HEK293T (cell line): ENCODE data around the gene PTPRM.

Experiments
- CTCF ChIA-PET: fragments of 350-600 bp; formaldehyde crosslinking; extraction: SDS; loops from one replicate; lab custom pipeline; 2021; ENCODE audit warnings: antibody characterized with exemption, inconsistent platforms; lab: Yijun Ruan, JAX
- POLR2A ChIA-PET: fragments of 350-600 bp; formaldehyde crosslinking; extraction: SDS; loops from one replicate; lab custom pipeline; 2020; ENCODE audit warnings: antibody characterized with exemption, inconsistent platforms; lab: Yijun Ruan, JAX
- DNase-seq: peaks from one replicate; pipeline ENCODE4 v3.0.0; 2012; ENCODE audit warnings: mixed read lengths; ENCODE audit errors: extremely low spot score
- ARNT ChIP-seq: fragments of 450-650 bp; IDR thresholded peaks from 2 replicates; pipeline ENCODE4 v1.6.1; 2017; ENCODE audit warnings: mild to moderate bottlenecking
- BHLHE40 ChIP-seq: fragments of 450-650 bp; IDR thresholded peaks from 2 replicates; pipeline ENCODE4 v1.6.1; 2016; ENCODE audit warnings: mild to moderate bottlenecking, moderate library complexity, borderline replicate concordance
- CTBP1 ChIP-seq: fragments of 450-650 bp; IDR thresholded peaks from 2 replicates; pipeline ENCODE4 v1.6.1; 2016; ENCODE audit warnings: borderline replicate concordance
- ELF4 ChIP-seq: fragments of 450-650 bp; IDR thresholded peaks from 2 replicates; pipeline ENCODE4 v1.6.1; 2017; ENCODE audit warnings: antibody characterized with exemption
- FOXA1 ChIP-seq: fragments of 450-650 bp; IDR thresholded peaks from 2 replicates; pipeline ENCODE4 v1.6.1; 2016; ENCODE audit warnings: mild to moderate bottlenecking
- FOXK2 ChIP-seq: fragments of 450-650 bp; IDR thresholded peaks from 2 replicates; pipeline ENCODE4 v1.6.1; 2016; ENCODE audit warnings: mild to moderate bottlenecking
- FOXM1 ChIP-seq: fragments of 450-650 bp; IDR thresholded peaks from 2 replicates; pipeline ENCODE4 v1.6.1; 2017; ENCODE audit warnings: mild to moderate bottlenecking, borderline replicate concordance
- HDGF ChIP-seq: fragments of 450-650 bp; IDR thresholded peaks from 2 replicates; pipeline ENCODE4 v1.6.1; 2017; ENCODE audit warnings: antibody characterized with exemption, borderline replicate concordance
- L3MBTL2 ChIP-seq: fragments of 450-650 bp; conservative IDR thresholded peaks from 2 replicates; pipeline ENCODE4 v1.6.1; 2016; ENCODE audit warnings: mild to moderate bottlenecking
- LEF1 ChIP-seq: fragments of 450-650 bp; IDR thresholded peaks from 2 replicates; pipeline ENCODE4 v1.6.1; 2017; ENCODE audit warnings: mild to moderate bottlenecking, borderline replicate concordance
- NFRKB ChIP-seq: fragments of 450-650 bp; IDR thresholded peaks from 2 replicates; pipeline ENCODE4 v1.6.1; 2016; ENCODE audit warnings: mild to moderate bottlenecking, moderate library complexity
- PKNOX1 ChIP-seq: fragments of 450-650 bp; IDR thresholded peaks from 2 replicates; pipeline ENCODE4 v1.6.1; 2016
- SP1 ChIP-seq: fragments of 450-650 bp; IDR thresholded peaks from 2 replicates; pipeline ENCODE4 v1.6.1; 2017
- SUZ12 ChIP-seq: fragments of 450-650 bp; IDR thresholded peaks from 2 replicates; pipeline ENCODE4 v1.6.1; 2016; ENCODE audit warnings: mild to moderate bottlenecking
- TARDBP ChIP-seq: fragments of 450-650 bp; IDR thresholded peaks from 2 replicates; pipeline ENCODE4 v1.6.1; 2016
- ZNF384 ChIP-seq: fragments of 450-650 bp; IDR thresholded peaks from 2 replicates; pipeline ENCODE4 v1.6.1; 2016

Gene PTPRM

GRCh38 chr18:8427339-8427738, 860.2 kb downstream of the PTPRM start:
- CTCF ChIA-PET, result no interaction called here
- TF ChIP-seq ARNT (no peak), TARDBP (no peak), SP1 (no peak), FOXM1 (no peak), CTBP1 (no peak), PKNOX1 (no peak), FOXA1 (no peak), BHLHE40 (no peak), SUZ12 (no peak), ZNF384 (no peak), LEF1 (no peak), HDGF (no peak), NFRKB (no peak), ELF4 (no peak), FOXK2 (no peak), L3MBTL2 (no peak)
- POLR2A ChIA-PET, result no interaction called here
- DNase-seq, result no peak

- no peak for DNase-seq
- POLR2A ChIA-PET, result no interaction called here
These were observed 861.8 kb downstream of the PTPRM start for GRCh38 chr18:8428951-8429350.

DNA sequence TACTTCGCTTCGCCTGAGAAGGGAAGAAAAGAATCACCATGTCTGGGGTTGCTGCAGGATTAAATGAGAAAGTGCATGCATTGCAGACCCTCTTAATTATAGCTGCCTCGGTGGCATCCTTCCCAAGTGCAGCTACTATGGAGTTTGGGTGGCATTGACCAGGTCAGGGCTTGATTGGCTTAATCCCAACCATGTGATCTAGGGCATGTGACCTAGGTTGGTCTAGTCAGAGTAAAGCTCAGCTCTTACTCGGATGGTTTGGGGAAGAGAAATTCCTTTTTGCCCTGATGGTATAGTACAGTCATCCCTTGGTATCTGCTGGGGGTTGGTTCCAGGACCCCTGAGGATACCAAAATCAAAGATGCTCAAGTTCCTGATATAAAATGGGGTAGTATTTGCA, 863.9 kb downstream of the PTPRM start:
- POLR2A ChIA-PET, result no interaction called here
- CTCF ChIA-PET, result no interaction called here
- no peak for DNase-seq
- TF ChIP-seq FOXA1 (no peak), L3MBTL2 (no peak), ARNT (no peak), FOXM1 (no peak)

More at GRCh38 chr18:8428951-8429350, 861.8 kb downstream of the PTPRM start:
- CTCF ChIA-PET, result no interaction called here
- TF ChIP-seq PKNOX1 (no peak), CTBP1 (no peak), ZNF384 (no peak), FOXM1 (no peak), ELF4 (no peak), L3MBTL2 (no peak), BHLHE40 (no peak), NFRKB (no peak), FOXA1 (no peak), HDGF (no peak), SP1 (no peak)

- POLR2A ChIA-PET, result no interaction called here
- no peak for DNase-seq
- CTCF ChIA-PET, result no interaction called here
- TF ChIP-seq ARNT, result no peak
- no peak for TF ChIP-seq PKNOX1
- no peak for TF ChIP-seq SUZ12
- TF ChIP-seq SP1, result no peak
- no peak for TF ChIP-seq HDGF
- no peak for TF ChIP-seq TARDBP
- TF ChIP-seq LEF1, result no peak
- no peak for TF ChIP-seq L3MBTL2
- TF ChIP-seq FOXM1, result no peak
- no peak for TF ChIP-seq CTBP1
- no peak for TF ChIP-seq ZNF384
- no peak for TF ChIP-seq ELF4
- TF ChIP-seq BHLHE40, result no peak
- TF ChIP-seq FOXK2, result no peak
These were observed 866.2 kb downstream of the PTPRM start for GRCh38 chr18:8433323-8433722.

GRCh38 chr18:8433771-8434170, 866.7 kb downstream of the PTPRM start:
- ChIA-PET POLR2A (no interaction called here), CTCF (no interaction called here)
- no peak for TF ChIP-seq FOXA1
- TF ChIP-seq FOXK2, result no peak
- no peak for TF ChIP-seq NFRKB
- no peak for TF ChIP-seq TARDBP
- no peak for TF ChIP-seq PKNOX1
- TF ChIP-seq HDGF, result no peak
- TF ChIP-seq ARNT, result no peak
- no peak for DNase-seq

GRCh38 chr18:8435376-8435775, 868.3 kb downstream of the PTPRM start:
- TF ChIP-seq FOXK2 (no peak), FOXM1 (no peak), ARNT (no peak), ELF4 (no peak), SUZ12 (no peak), SP1 (no peak), PKNOX1 (no peak), LEF1 (no peak), HDGF (no peak), NFRKB (no peak), L3MBTL2 (no peak), BHLHE40 (no peak), FOXA1 (no peak), ZNF384 (no peak), CTBP1 (no peak), TARDBP (no peak)
- no peak for DNase-seq
- ChIA-PET CTCF (no interaction called here), POLR2A (no interaction called here)
